Ramos (cell line): Measurements from ENCODE around the gene POM121C.
"Not testable (repeated sequence)": the region's sequence is repeated elsewhere in the genome, so short reads cannot be mapped to it uniquely, and the experiment has no call there.

Experiments
- in situ Hi-C: fragments of 300-500 bp; cut with MboI; formaldehyde crosslinking; loops from one replicate; pipeline ENCODE4 v1.14.3; 2022; ENCODE audit warnings: low sequenced_read_pairs; ENCODE audit not compliant: unreplicated experiment

POM121C gene

GRCh38 chr7:75398771-75399700, 87.1 kb downstream of the POM121C start:
- in situ Hi-C loops: not testable (repeated sequence)

DNA sequence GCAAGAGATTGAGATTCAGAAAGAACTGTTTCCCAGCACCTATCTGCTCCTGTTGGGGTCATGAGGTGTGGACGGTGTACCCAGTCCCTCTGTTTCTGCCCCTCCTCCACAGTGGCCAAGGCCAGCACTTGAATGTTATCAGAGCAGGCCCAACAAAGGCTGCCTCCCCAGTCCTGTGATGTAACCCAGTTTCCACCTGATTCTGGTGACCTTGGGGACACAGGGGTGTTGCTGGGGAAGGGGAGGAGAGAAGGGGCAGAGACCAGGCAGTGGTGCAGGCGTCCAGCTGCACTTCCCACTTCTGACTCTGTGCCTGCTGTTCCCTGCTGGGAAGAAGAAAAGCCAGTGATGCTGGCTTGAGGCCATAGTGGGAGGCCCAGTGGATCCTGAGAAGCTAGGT, 88.2 kb downstream of the POM121C start:
- in situ Hi-C loops: not testable (repeated sequence)

DNA sequence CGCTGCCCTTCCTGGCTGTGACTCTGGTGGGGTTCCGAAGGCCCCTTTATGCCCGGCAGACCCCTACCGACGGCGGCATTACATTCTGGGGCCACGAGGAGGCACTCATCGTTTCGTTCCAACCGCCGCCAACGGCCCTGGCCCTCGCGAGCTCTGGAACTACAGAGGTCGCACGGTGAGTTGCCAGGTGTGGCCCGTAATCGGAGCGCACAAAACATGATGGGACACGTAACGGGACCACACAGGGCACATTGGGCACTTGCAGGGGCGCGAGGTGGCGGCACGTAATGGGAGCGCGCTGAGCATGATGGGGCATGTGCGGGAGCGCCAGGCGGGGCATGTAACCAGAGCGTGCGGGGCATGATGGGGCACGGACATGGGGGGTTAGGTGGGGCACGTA, 90.8 kb downstream of the POM121C start, which contains the start of gene TRIM73:
Gene TRIM73, plus strand, starts transcription at position 301 of the 400 bp plus-strand sequence. CDS start 3,305 bp downstream, outside the sequence.
- in situ Hi-C loops: not testable (repeated sequence)

GRCh38 chr7:75393194-75393593, 92.9 kb downstream of the POM121C start:
- in situ Hi-C loops: not testable (repeated sequence)

GRCh38 chr7:75374519-75375317, 111.4 kb downstream of the POM121C start:
- in situ Hi-C loops: not testable (repeated sequence)

- in situ Hi-C loops: not testable (repeated sequence)
Observed at GRCh38 chr7:75374144-75374518, 112.0 kb downstream of the POM121C start.

GRCh38 chr7:75367313-75367712, 118.8 kb downstream of the POM121C start:
- in situ Hi-C loops: not testable (repeated sequence)
